ENCODE results near the gene SNU13.

SNU13 gene

GRCh38 chr22:41709341-41709740, 20.7 kb upstream of the SNU13 start:
- no peak for TF ChIP-seq CTCF (IDR thresholded peaks at IDR 0.05; ENCODE audit: control insufficient read depth, extremely low read depth, insufficient read depth)
- no peak overlapping the region for H3K4me3 ChIP-seq (ENCODE audit: low read depth, low read length)
- no peak for DNase-seq (ENCODE audit: low read depth)

DNA sequence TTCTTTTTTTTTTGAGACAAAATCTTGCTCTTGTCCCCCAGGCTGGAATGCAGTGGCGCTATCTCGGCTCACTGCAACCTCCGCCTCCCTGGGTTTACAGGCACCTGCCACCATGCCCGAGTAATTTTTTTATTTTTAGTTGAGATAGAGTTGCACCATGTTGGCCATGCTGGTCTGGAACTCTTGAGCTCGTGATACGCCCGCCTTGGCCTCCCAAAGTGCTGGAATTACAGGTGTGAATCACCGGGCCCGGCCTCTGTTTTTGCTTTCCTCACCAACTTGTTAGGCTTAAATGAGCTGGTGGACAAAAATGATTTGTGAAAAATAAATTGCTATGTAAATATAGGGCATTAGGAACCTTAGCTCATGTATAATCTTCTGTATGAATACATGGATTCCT, 14.1 kb upstream of the SNU13 start:
- no peak for DNase-seq (ENCODE audit: low read depth)
- TF ChIP-seq CTCF (IDR thresholded peaks at IDR 0.05; ENCODE audit: control insufficient read depth, extremely low read depth, insufficient read depth): no peak
- no peak overlapping the region for H3K4me3 ChIP-seq (ENCODE audit: low read depth, low read length)

GRCh38 chr22:41700108-41700364, 11.4 kb upstream of the SNU13 start:
- no peak for TF ChIP-seq CTCF (IDR thresholded peaks at IDR 0.05; ENCODE audit: control insufficient read depth, extremely low read depth, insufficient read depth)
- no peak for DNase-seq (ENCODE audit: low read depth)
- H3K4me3 ChIP-seq (ENCODE audit: low read depth, low read length): no peak overlapping the region

GRCh38 chr22:41699264-41700107, 10.8 kb upstream of the SNU13 start, which contains the start of gene MEI1:
MEI1 (plus strand) TSS chr22:41699503; CDS start chr22:41699539, 36 bp downstream.
- TF ChIP-seq CTCF (IDR thresholded peaks at IDR 0.05; ENCODE audit: control insufficient read depth, extremely low read depth, insufficient read depth): no peak

GRCh38 chr22:41697126-41697775, 8.6 kb upstream of the SNU13 start:
- DNase-seq (ENCODE audit: low read depth): no peak
- H3K4me3 ChIP-seq (ENCODE audit: low read depth, low read length): no peak overlapping the region
- TF ChIP-seq CTCF (IDR thresholded peaks at IDR 0.05; ENCODE audit: control insufficient read depth, extremely low read depth, insufficient read depth): peak; percentile 83

More at GRCh38 chr22:41699264-41700107, 10.8 kb upstream of the SNU13 start, which contains the start of gene MEI1:
- no peak for DNase-seq (ENCODE audit: low read depth)
- H3K4me3 ChIP-seq (ENCODE audit: low read depth, low read length): no peak within 1 kb of the TSS

DNA sequence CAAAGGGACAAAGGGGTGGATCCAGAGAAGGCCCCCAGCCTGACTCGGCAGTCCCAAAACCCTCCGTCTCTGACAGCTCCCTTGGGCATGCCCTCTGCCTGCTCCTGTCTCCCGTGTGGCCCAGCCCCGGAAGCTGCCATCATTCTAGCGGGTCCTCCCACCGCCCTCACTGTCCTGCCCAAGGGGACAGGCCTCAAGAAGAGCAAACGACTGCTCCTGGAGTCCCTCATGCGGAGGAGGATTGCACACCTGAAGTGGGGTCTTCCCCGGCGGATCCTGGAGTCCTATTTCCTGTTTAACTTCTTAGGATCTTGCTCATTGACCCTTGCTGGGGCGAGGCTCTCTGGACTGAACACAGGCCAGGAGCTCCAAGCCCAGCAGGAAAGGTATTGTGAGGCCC, 8.0 kb upstream of the SNU13 start:
- DNase-seq (ENCODE audit: low read depth): no peak
- no peak overlapping the region for H3K4me3 ChIP-seq (ENCODE audit: low read depth, low read length)
- TF ChIP-seq CTCF (IDR thresholded peaks at IDR 0.05; ENCODE audit: control insufficient read depth, extremely low read depth, insufficient read depth): no peak

Measured in LNCaP clone FGC (cell line).